ACC112 (cell line): ENCODE results near the gene CCDC12.

Source experiments
- H2AFZ ChIP-seq: fragments of 200-600 bp; sonication (generic); one replicate; pipeline ENCODE4 v1.6.0; 2017; ENCODE audit warnings: antibody characterized with exemption, low read length; ENCODE audit not compliant: unreplicated experiment
- H3K27ac ChIP-seq: fragments of 200-600 bp; sonication (generic); 2 replicates; pipeline ENCODE4 v1.5.1; 2014; ENCODE audit warnings: low read depth, mild to moderate bottlenecking, antibody characterized with exemption, low read length, moderate library complexity
- H3K27me3 ChIP-seq: fragments of 200-600 bp; sonication (generic); 2 replicates; pipeline ENCODE4 v1.6.1; 2014; ENCODE audit warnings: mild to moderate bottlenecking, antibody characterized with exemption, low read length, moderate library complexity, mixed read lengths; ENCODE audit not compliant: insufficient read depth
- H3K36me3 ChIP-seq: fragments of 200-600 bp; sonication (generic); 2 replicates; pipeline ENCODE4 v1.6.1; 2016; ENCODE audit warnings: mild to moderate bottlenecking, antibody characterized with exemption, low read length, moderate library complexity, mixed read lengths; ENCODE audit not compliant: insufficient read depth
- H3K4me1 ChIP-seq: fragments of 200-600 bp; sonication (generic); one replicate; pipeline ENCODE4 v1.6.1; 2016; ENCODE audit warnings: low read length, mixed read lengths; ENCODE audit not compliant: insufficient read depth, unreplicated experiment, control insufficient read depth
- H3K4me3 ChIP-seq: fragments of 200-600 bp; sonication (generic); 2 replicates; pipeline ENCODE4 v1.5.1; 2014; ENCODE audit warnings: mild to moderate bottlenecking, low read depth, low read length
- H3K79me2 ChIP-seq: fragments of 200-600 bp; sonication (generic); one replicate; pipeline ENCODE4 v1.6.0; 2016; ENCODE audit warnings: low read length; ENCODE audit not compliant: control insufficient read depth, unreplicated experiment, insufficient read depth

The CCDC12 gene

GRCh38 chr3:46978381-46978780 lies 1.8 kb upstream of the CCDC12 start:
- H2AFZ ChIP-seq: no peak overlapping the region
- no peak overlapping the region for H3K27ac ChIP-seq
- no peaks in the 10 kb centered on the region for H3K27me3 ChIP-seq
- H3K79me2 ChIP-seq: peaks cover 38% of the 10 kb centered on the region
- peak overlapping the region; percentile 89; the same call in 1 of the 2 replicates for H3K4me3 ChIP-seq
- peaks cover 23% of the 10 kb centered on the region for H3K4me1 ChIP-seq
- no peaks in the 10 kb centered on the region for H3K36me3 ChIP-seq

GRCh38 chr3:46977811-46978195 lies 1.3 kb upstream of the CCDC12 start:
- Histone ChIP-seq H2AFZ (no peak overlapping the region), H3K36me3 (no peaks in the 10 kb centered on the region), H3K79me2 (peaks cover 43% of the 10 kb centered on the region), H3K27me3 (no peaks in the 10 kb centered on the region), H3K27ac (no peak overlapping the region), H3K4me3 (0 out of 2 replicates have a peak overlapping the region, but pooled peaks have one; percentile 24), H3K4me1 (peaks cover 23% of the 10 kb centered on the region)

DNA sequence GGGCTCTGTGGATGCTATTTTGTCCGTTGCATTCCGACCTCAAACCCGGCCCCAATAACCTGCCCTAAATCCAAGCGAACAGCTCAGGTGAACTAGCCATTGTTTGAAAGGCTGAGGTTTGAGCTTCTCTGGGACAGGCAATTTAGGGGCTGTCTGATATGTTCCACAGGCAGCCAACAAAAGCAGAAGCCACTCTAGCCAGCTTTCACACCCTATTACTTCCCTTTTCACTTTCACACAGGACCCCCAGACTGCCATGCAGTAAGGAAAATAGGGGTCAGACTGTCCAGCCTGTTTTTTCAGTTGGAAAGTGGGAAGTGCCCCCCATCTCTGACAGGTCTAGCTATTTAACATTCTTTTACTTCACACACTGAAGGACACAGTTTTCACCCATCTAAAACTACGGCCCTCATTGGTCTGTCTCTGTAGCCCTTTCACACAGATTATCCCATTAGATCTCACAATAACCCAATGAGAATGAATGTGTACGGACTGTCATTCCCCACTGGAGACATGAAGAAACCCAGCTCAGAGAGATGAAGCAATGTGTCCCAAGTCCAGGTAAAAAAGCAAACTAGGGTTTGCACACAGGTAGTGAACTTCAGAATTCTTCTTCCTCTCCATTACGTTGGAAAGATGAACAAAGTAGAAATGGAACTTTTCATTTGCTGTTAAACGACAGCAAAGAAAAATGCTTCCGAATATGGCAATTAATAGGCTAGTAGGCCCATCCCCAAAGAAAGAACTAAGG lies 1.9 kb downstream of the CCDC12 start:
- Histone ChIP-seq H3K79me2 (peaks cover 70% of the 10 kb centered on the region), H3K4me1 (peaks cover 42% of the 10 kb centered on the region), H3K27me3 (no peaks in the 10 kb centered on the region), H3K36me3 (no peaks in the 10 kb centered on the region), H3K27ac (no peak overlapping the region), H2AFZ (no peak overlapping the region), H3K4me3 (peak overlapping the region; percentile 80)

DNA sequence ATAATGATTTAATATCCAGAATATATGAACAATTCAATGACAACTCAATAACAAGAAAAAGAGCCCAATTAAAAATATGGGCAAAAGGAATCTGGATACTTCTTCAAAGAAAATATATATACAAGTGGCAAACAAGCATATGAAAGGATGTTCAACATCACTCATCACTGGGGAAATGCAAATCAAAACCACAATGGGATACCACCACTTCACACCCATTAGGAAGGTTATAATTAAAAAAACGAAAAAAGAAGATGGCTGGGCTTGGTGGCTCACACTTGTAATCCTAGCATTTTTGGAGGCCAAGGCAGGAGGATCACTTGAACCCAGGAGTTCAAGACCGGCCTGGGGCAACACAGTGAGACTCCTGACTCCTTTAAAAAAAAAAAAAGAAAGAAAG lies 4.1 kb downstream of the CCDC12 start:
- Histone ChIP-seq H3K27ac (no peak overlapping the region), H3K4me1 (peaks cover 30% of the 10 kb centered on the region), H2AFZ (no peak overlapping the region), H3K36me3 (peaks cover 7% of the 10 kb centered on the region; the same call in 1 of the 2 replicates), H3K79me2 (peaks cover 86% of the 10 kb centered on the region), H3K4me3 (no peak overlapping the region), H3K27me3 (no peaks in the 10 kb centered on the region)

DNA sequence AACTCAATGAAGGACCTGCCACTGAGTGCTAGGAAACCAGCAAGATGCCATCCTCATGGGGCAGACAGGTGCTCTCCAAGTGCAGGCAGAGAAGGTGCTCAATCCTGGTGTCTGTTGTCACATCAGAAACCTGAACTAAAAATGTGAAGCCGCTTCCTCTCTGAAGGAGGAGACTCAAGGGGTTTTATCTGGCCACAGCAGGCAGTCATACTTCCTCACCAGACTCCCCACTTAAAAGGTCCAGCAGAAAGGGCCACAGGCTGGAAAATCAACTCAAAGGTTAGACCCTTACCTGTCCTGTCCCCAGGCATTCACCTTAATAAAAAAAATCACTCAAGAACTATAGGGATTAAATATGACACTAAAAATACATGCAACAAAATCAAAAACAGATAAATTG lies 4.8 kb downstream of the CCDC12 start:
- no peaks in the 10 kb centered on the region for H3K27me3 ChIP-seq
- H3K4me1 ChIP-seq: peaks cover 25% of the 10 kb centered on the region
- no peak overlapping the region for H2AFZ ChIP-seq
- H3K79me2 ChIP-seq: peaks cover 92% of the 10 kb centered on the region
- H3K36me3 ChIP-seq: peaks cover 7% of the 10 kb centered on the region; the same call in 1 of the 2 replicates
- no peak overlapping the region for H3K4me3 ChIP-seq
- no peak overlapping the region for H3K27ac ChIP-seq

GRCh38 chr3:46971151-46971550 lies 5.4 kb downstream of the CCDC12 start:
- Histone ChIP-seq H3K4me1 (peaks cover 25% of the 10 kb centered on the region), H3K4me3 (no peak overlapping the region), H3K36me3 (peaks cover 7% of the 10 kb centered on the region; the same call in 1 of the 2 replicates), H3K79me2 (peaks cover 97% of the 10 kb centered on the region), H3K27me3 (no peaks in the 10 kb centered on the region), H2AFZ (no peak overlapping the region), H3K27ac (no peak overlapping the region; the same call in 1 of the 2 replicates)

GRCh38 chr3:46970391-46971091 lies 6.0 kb downstream of the CCDC12 start:
- Histone ChIP-seq H3K4me1 (peaks cover 25% of the 10 kb centered on the region), H3K79me2 (peaks cover 97% of the 10 kb centered on the region), H3K27me3 (no peaks in the 10 kb centered on the region), H3K4me3 (no peak overlapping the region), H2AFZ (no peak overlapping the region), H3K27ac (no peak overlapping the region; the same call in 1 of the 2 replicates), H3K36me3 (peaks cover 11% of the 10 kb centered on the region; the same call in 1 of the 2 replicates)

DNA sequence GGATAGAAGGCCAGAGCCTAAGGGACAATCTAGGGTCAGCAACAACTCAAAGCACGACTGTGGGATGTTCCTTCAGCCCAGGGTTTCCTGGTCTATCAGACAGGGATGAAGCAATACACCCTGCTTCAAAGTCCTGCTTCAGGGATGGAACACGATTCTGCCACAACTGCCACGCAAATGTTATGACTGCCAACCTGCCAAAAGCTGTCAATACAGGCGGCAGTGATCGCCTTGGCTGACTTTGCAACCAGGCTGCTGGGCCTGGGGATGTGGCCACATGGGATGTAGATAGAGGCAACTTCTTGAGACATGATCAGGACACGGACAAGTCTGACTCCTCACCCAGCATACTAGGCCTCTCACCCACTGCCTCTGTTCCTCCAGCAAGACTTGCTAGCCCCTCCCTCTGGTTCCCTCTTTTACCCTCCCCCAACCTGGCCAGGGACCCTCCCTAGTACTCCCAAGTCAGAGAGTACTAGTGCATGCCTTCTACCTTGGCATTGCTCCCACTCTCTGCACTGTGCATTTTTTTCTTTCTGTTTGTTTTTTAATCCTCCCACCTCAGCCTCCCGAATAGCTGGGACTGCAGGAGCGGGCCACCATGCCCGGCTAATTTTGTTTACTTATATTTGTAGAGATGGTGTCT lies 7.6 kb downstream of the CCDC12 start:
- H3K27ac ChIP-seq: no peak overlapping the region
- peaks cover 89% of the 10 kb centered on the region for H3K79me2 ChIP-seq
- H3K27me3 ChIP-seq: no peaks in the 10 kb centered on the region
- H3K4me1 ChIP-seq: peaks cover 19% of the 10 kb centered on the region
- H2AFZ ChIP-seq: no peak overlapping the region
- no peak overlapping the region for H3K4me3 ChIP-seq
- H3K36me3 ChIP-seq: peaks cover 12% of the 10 kb centered on the region; the same call in 1 of the 2 replicates

GRCh38 chr3:46966811-46967210 lies 9.7 kb downstream of the CCDC12 start:
- peaks cover 80% of the 10 kb centered on the region for H3K79me2 ChIP-seq
- H3K27ac ChIP-seq: no peak overlapping the region
- no peaks in the 10 kb centered on the region for H3K27me3 ChIP-seq
- H3K36me3 ChIP-seq: peaks cover 16% of the 10 kb centered on the region; the same call in 1 of the 2 replicates
- H2AFZ ChIP-seq: no peak overlapping the region
- H3K4me1 ChIP-seq: peaks cover 17% of the 10 kb centered on the region
- H3K4me3 ChIP-seq: no peak overlapping the region

DNA sequence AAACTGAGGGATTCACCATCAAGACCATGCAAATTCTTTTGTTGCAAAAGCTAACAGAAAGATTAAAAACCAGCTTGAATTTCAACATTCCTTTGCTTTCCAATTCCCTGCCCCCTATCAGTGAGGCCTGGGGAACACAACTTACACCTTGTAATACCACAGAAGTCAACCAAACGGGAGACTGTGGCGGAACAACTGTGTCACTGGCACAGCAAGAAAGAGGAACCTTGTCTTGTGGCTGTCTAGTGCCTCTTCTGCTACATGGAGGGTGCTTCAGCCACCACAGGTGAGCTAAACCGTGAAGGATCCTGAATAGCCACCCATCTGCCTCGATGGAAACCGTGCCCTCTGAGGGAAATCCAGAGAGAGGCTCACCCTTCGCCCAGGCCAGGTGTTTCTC lies 11.4 kb downstream of the CCDC12 start:
- Histone ChIP-seq H3K27ac (no peak overlapping the region), H3K36me3 (peaks cover 16% of the 10 kb centered on the region; the same call in 1 of the 2 replicates)

More for the DNA sequence above, 11.4 kb downstream of the CCDC12 start:
- H3K4me3 ChIP-seq: no peak overlapping the region
- H3K79me2 ChIP-seq: peaks cover 80% of the 10 kb centered on the region
- no peaks in the 10 kb centered on the region for H3K27me3 ChIP-seq
- H2AFZ ChIP-seq: no peak overlapping the region
- H3K4me1 ChIP-seq: peaks cover 11% of the 10 kb centered on the region
